Middle frontal gyrus (tissue), 1 donor: ENCODE data around the gene ZNF195.
"Not testable (repeated sequence)": the region's sequence is repeated elsewhere in the genome, so short reads cannot be mapped to it uniquely, and the experiment has no call there.

Source experiments
- DNase-seq: peaks from one replicate; pipeline ENCODE4 v3.0.0-alpha.2; 2015; ENCODE audit warnings: low spot score; ENCODE audit errors: extremely low spot score

ZNF195 gene

DNA sequence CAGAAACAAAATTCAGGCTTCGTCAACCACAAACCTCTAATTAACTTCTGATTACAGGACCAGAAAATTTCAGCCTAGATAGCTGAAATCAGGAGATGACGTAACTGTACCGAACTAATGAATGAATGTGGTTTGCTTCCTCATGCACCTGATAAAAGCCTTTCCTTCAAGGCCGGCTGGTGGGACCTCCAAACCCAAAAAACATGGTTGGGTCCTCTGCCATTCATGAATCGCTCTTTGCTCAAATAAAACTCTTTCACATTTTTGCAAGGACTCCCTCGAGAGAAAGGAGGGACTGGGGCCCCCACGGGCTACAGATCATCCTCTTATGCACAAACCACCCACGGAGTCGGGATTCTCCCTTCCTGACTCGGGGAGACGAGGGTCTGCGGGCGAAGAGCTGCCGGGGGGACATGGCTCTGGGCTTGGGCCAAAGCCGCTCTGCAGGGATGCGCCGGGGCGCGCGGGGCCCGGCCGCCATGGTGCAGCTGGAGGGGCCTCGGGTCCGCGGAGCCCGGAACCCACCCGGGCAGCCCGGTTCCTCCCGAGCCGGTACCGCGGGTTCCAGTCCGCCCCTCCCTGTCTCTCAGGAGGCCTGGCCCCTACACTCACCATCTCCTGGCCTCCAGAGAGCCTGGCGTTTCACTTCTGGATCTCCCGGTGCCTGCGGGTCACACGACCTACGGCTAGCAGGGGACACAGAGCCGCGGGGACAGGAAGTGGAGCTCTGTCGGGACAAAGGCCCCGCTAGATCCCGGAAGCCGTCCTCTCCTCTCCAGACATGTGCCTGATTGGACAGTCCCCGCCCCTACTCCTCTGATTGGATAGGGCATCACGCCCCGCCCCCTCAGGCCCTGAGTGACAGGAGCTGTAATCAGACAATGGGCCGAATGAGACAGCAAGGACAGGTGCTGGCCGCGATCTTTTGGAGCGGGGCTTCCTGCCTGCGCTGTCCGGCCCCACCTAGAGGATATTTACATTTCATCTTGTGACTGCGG is at the start of gene ZNF195:
Gene ZNF195, minus strand, starts transcription at position 721 of the 998 bp plus-strand sequence. Its CDS starts 106 bp downstream, at position 615.
- peak; percentile 98 for DNase-seq

DNA sequence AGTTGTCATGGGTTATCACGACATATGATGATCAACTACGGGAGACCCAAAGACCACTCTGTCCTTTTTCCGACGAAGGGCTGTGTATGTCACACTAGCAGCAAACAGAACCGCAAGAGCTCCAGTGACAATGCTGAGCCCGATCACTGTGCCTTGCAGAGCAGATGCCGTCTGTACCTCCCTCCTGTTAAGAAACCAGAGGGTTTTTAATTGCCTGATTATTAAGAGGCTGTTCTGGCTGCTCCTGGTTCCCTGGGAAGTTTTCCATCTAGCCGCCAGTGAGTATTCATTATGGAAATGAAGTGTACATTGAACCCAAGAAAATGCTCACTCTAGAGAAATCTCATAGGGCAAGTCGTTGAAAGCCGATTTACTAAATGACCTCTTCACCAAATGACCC is 49.1 kb upstream of the ZNF195 start:
- not testable (repeated sequence) for DNase-seq

DNA sequence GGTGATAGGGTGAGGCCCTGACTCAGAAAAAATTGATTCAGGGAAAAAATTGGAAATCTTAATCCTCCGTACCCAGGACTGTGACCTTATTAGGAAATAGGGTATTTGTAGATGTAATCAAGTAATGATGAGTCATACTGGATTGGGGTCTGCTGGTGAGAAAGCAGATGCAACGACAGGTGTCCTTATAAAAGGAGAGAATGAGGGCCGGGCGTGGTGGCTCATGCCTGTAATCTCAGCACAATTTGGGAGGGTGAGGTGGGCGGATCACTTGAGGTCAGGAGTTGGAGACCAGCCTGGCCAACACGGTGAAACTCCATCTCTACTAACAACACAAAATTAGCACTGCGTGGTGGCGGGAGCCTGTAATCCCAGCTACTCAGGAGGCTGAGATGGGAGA is 47.6 kb upstream of the ZNF195 start:
- DNase-seq = not testable (repeated sequence)

DNA sequence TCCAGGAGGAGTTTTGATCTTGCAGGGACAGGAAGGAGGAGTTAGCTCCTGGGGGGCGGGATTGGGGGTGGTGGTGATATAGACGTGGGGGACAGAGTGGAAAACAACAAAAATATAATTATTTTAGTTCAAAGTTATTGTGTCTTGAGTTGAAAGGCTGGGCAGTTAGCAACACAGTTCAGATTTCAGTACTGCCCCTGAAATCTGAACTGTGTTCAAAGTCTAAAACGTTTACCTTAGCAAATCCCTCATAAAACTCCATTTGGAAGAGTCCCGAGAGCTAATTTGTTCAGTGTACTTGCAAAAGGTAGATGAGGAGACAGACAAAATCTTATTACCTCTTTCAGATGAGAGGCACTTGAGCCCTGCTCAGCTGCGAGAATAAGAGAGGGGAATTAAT is 45.0 kb upstream of the ZNF195 start:
- DNase-seq = not testable (repeated sequence)

DNA sequence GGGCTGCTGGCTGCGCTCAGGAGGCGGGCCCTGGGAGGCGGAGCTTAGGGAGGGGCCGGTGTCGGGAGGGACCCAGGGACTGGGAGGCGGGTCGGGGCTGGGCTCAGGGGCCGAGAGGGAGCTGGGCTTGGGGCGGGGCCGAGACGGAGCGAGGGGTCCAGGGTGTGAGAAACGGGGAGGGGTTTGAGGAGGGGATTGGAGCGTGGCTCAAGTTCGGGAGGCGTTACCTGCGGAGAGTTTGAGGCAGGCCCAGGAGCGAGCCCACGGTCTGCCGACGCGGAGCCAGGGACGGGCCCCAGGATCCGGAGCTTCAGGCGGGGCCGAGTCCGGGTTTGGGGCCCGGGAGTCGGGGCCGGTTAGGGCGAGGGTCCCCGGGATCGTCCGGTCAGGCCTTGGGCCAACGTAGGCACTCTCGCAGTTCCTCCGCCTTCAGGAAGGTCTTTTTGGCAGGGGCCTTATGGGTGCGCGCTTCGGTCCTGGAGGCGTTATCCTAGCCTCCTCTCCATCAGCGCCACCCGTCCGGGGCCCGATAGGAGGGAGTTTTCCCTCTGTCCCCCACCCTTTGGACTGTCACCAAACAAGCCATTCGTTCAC is 44.3 kb upstream of the ZNF195 start:
- DNase-seq = not testable (repeated sequence)

DNA sequence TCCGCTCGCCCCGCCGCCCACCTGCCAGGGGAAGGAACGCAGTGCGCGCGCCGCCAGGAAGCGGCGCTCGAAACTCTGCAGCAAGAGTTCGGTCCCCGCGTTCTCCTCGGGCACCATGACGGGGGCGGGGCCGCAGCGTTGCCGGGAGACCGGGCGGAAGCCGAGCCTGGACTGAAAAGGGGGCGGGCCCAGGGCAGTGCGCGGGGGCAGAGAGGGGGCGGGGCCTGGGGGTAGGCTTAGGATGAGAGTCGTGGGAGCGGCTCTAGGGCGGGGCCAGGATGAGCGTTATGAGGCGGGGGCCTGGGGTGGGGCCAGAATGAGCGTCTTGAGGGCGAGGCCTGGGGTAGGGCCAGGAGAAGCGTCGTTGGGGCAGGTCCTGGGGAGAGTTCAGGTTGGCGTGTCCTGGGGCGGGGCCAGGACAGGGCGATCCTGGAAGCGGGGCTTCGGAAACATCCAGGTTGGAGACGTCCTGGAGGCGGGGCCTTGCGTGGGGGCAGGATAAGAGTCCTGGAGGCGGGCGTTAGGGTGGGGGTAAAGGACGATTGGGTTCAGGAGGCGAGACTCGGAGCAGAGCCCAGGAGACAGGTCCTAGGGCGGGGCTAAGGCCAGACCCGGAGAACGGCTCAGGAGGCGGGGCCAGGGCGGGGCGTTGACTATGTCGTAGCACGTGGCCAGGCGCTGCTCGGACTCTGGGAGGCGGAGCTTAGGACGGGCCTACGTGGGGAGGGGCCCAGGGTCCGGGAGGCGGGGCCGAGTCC is 43.6 kb upstream of the ZNF195 start:
- peak; percentile 87 for DNase-seq

DNA sequence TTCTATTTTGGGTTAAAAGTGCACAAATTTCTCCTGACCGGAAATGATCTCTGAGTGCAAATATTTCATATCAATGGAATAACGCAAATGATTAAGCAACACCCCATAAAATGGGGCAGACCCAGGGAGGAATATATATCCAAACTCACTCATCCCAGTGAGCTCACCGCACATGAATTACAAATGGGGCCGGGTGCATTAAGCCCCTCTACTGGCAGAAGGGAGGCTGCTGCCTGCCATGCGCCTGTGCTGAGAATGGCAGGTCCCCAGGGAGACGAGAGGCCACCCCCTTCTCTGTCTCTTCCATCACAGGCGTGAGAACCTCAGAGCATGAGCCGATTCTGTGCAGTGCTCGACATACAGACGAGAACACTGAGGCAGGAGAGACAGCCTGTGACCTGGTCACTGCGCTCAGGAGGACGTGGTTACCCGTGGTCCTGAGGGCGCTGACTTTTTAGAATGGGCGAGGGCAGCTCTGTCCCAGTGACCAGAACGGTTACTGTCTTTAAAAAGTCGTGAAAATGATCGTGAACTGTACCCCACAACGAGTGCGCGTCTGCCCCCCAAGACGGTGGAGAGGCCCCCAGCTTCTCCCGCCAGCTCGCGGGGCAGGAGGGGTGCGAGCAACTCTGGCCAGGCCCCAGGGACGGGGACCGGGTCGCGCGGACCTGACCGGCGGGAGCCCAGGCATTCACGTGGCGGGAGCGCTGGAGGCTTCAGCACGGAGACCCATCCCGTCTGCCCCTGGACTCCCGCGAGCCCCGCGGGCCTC is 42.8 kb upstream of the ZNF195 start:
- not testable (repeated sequence) for DNase-seq

DNA sequence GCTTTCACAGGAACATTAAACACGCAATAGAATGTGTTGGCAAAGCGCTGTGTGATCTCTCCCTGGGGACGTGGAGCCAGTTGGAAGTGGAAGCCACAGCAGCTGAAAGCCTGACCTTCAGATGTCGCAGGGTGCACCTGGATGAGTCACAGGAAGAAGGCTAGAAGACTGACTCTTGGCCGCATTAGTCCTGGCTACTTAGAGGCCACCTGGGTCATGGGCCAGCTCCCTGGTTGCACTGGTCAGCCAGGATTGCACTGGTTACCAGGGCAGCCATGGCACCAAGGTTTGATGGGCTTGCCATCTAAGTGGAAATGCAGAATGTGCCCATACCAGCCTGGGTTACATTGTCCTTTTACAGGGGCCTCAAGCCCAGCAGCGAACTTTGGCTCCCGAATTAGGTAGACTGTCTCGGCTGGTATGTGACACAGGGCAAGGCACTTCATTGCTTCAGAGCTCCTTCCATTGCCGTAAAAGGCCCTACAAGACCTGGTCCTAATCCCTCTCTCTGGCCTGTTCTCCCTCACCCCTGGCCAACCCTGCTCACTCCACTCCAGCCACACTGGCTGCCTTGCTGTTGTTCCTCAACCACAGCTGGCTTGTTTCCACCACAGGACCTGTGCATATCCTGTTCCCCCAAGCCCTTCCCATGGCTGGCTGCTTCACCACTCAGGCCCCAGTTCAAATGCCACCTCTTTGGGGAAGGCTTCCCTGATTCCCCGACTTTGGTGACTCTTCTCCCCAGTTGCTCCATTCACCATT is 41.5 kb upstream of the ZNF195 start:
- DNase-seq = not testable (repeated sequence)

DNA sequence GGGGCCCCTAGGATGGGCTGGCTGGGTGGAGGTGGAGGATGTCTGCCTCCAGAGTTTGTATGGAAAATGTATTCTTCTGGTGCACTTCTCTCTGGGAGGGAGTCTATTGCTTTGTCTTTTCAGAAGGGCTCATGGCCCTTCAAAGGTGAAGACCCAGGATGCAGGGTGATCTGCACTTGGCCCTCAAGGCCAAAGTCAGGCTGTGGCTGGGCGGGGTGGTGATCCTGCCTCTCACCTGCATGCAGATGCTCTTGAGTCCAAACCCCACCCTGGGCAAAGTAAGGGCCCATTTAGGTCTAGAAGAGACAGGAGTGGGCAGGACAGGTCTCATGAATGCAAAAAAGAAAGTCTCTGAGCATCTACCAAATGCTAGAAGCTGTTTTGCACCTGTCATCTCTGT is 40.5 kb upstream of the ZNF195 start:
- DNase-seq = not testable (repeated sequence)

DNA sequence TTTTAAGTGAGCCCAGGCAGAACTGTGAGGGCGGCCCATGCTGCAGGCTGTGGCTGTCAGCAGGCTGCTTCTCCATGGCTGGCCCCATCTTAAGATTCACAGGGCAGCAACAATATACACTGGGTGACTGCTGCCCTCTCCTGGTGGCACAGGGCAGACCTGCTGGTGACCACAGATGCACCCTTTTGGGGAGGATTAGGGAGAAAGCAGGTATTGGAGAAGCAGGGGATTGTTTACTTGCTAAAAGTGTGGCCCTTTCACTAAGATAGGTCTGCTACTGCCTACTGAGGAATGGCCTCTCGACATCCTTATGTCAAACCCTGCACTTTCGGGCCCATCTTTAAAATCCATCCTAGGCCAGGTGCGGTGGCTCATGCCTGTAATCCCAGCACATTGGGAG is 38.1 kb upstream of the ZNF195 start:
- DNase-seq = not testable (repeated sequence)

DNA sequence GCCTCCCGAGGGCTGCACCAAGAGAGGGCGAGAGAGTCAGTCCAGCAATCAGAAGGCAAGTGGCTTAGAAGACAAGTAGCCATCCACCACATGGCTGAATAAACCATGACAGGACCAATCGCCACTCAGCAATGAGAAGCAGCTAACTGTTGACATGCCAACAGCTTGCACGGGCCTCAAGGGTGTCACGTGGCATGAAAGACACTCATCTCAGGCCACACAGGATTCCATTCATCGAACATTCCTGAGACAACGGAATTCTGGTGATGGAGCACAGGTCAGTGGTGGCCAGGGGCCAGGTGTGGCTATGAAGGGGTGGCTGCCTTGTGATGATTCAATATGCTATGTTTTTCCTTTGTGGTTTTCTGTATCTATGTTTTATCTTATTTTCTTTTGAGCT is 36.4 kb upstream of the ZNF195 start:
- not testable (repeated sequence) for DNase-seq

DNA sequence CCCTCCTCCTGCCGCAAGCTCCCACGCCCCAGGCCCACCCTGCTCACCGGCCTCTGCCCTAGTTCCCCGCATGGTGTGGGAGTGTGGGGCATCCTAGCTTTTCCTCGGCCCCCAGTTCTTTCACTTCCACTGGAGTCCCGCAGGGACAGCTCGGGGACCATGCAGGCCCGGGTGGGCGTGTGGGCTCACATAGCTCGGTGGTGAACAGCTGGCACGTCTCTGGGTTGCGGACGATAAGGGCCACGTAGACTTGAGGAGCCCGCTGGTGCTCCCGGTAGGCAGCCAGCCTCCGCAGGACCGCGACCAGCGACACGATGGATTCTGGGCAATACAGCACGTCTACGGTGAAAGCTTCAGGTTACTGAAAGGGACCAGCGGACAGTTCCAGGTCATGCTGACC is 34.7 kb upstream of the ZNF195 start:
- not testable (repeated sequence) for DNase-seq

DNA sequence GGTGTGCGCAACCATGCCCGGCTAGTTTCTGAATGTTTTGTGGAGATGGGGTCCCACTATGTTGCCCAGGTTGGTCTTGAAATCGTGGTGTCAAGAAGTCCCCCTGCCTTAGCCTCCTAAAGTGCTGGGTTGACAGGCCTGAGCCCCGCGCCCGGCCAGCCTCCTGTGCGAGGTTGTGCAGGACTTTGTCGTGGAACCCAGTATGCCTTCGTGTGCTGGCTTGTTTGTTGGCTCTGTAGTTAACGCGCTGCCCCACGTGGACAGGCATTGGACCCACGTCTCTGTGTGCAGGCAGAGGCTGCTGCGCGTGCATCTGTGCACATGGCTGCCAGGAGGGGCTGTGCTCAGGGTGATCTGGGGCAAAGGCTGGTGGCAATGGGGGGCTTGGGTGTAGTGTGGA is 33.9 kb upstream of the ZNF195 start:
- DNase-seq = no peak

DNA sequence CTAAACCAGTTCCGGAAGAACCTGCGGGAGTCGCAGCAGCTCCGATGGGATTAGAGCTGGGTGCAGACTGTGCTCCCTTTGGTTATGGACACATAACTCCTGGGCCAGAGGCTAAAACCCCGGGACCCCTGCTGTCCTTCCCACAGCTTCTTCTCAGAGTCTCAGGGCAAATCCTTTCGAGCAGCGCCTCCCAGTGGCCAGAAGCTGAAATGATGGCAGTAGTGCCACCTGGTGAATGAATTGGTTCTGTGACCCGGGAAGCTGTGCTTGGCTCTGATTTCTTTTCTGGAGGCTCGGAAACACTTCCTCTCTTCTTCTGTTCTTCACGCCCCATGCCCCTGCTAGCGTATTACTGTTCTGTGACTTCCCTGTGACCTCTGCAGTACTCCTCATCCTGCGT is 29.8 kb upstream of the ZNF195 start:
- DNase-seq = peak; percentile 27

DNA sequence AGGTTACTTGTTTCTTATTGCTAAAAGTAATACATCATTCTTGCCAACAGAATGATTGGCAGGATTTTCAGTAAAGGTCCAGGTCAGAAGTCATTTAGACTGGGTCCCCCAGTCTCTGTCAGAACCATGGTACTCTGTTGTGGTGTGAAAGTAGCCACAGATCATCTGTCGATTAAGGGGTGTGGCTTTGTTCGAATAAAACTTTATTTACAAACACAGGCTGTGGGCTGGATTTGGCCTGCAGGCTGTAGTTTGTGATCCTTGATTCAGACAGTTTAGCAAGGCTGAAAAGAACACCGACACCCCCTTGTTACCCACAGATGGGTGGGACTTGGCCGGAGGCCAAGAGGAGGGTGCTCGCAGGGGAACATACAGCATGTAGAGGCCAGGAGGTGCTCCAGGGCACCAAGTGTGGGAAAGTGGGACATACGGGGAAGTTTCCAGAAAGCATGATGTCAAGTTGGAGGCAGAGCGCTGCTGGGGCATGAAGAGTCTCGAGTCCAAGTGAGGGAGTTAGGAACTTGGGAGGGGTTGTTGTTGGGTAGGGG is 29.2 kb upstream of the ZNF195 start:
- DNase-seq = not testable (repeated sequence)

DNA sequence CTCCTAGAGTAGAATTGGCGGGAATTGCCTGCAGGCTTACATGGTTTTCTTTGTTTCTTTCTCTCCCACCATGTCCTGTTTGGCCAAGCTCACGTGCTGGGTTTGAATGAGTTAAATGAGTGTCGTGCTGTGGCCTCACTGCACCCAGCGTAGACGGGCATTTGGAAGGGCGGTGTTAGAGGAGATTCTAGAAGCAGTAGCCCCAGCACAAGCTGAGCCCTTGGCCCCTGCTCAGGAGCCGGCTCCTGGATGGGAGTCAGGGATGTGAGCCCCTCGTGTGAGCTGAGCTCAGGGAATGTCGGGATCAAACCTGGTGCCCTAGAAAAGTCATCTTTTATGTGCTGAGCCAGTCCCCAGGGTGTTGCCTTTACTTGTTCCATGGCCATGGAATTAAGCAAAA is 28.0 kb upstream of the ZNF195 start:
- DNase-seq = not testable (repeated sequence)

DNA sequence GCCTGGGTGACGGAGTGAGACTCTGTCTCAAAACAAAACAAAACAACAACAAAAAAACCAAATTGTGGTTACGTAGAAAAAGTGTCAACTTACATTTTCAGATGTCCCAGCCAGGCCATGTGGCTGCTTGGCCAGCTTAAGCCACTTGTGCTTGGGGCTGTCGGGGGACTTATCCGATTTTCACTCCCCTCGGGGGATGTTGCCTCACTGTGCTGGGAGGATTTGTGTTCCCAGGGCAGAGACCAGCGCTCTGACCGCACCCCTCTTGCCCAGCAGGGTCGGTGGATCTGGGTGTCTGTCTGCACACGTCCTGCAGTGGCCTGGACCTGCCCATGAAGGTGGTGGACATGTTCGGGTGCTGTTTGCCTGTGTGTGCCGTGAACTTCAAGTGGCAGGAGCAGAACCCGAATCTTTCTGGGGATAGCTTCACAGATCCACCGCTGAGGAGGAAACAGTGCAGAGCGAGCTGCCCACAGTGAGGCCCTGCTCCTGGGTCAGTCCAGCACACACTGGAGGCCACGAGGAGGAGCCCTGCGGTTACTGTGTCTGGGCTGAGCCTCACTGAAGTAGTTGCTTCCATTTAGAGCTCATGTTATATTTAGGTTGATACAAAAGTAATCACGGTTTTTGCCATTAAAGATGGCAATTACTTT is 27.4 kb upstream of the ZNF195 start:
- DNase-seq = not testable (repeated sequence)

DNA sequence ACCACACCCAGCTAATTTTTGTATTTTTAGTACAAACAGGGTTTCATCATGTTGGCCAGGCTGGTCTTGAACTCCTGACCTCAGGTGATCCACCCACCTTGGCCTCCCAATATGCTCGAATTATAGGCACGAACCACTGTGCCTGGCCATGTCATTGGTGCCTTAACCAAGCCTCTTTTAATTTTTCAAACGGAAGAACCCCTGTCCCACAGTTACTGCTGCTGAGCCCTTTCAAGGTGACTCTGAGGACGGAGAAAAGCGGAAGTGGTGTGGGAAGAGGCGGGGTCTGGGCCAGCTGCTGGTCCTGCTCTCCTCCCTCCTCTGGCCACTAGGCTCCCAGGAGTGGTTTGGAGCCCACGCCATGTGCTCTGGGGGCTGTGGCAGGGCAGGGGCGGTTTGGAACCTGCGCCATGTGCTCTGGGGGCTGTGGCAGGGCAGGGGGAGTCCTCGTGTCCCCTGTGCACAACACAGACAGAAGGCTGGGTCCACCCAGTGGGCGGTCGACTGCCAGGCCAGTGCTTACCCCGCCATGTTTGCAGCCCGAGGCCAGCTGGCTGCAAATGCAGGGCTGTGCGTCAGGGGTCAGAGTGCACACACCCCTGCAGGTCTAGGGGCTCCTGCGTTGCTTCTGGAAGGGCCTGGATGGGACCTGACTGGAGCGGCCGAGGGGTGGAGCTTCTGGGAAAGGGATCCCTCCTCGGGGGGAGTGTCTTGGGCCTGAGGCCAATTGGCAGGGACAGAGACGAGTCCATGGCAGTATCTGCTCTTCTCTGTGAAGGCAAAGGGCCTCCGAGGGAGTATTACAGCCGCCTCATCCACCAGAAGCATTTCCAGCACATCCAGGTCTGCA is 25.4 kb upstream of the ZNF195 start:
- not testable (repeated sequence) for DNase-seq
